PC-9 (cell line): ENCODE results near the gene CWC15.

Experiments
- EZH2 ChIP-seq: fragments of 200-600 bp; sonication (generic); IDR thresholded peaks from 2 replicates; pipeline ENCODE4 v1.8.0; 2017; ENCODE audit warnings: antibody characterized with exemption, low read depth
- TF ChIP-seq, protein P1 (sequence below): fragments of 200-600 bp; sonication (generic); conservative IDR thresholded peaks from 2 replicates; pipeline ENCODE4 v1.6.1; 2017; ENCODE audit warnings: mixed run types, antibody characterized with exemption, mild to moderate bottlenecking, moderate library complexity

GRCh38 chr11:94975599-94975998 lies 2.2 kb upstream of the CWC15 start:
- TF ChIP-seq, protein P1, sequence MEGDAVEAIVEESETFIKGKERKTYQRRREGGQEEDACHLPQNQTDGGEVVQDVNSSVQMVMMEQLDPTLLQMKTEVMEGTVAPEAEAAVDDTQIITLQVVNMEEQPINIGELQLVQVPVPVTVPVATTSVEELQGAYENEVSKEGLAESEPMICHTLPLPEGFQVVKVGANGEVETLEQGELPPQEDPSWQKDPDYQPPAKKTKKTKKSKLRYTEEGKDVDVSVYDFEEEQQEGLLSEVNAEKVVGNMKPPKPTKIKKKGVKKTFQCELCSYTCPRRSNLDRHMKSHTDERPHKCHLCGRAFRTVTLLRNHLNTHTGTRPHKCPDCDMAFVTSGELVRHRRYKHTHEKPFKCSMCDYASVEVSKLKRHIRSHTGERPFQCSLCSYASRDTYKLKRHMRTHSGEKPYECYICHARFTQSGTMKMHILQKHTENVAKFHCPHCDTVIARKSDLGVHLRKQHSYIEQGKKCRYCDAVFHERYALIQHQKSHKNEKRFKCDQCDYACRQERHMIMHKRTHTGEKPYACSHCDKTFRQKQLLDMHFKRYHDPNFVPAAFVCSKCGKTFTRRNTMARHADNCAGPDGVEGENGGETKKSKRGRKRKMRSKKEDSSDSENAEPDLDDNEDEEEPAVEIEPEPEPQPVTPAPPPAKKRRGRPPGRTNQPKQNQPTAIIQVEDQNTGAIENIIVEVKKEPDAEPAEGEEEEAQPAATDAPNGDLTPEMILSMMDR: no peak
- no peak for TF ChIP-seq EZH2
